Activated CD4-positive, alpha-beta T cell treated with anti-CD3 and anti-CD28 coated beads, Interleukin-2, Interleukin-4, amounts not matched to agents 100 ng/mL and 50 ng/mL, durations not matched to agents 16 hours and 8 hours (primary cell): ENCODE measurements around the gene PTPDC1.
"Not testable (repeated sequence)": the region's sequence is repeated elsewhere in the genome, so short reads cannot be mapped to it uniquely, and the experiment has no call there.

ENCODE experiments used
- DNase-seq: peaks from one replicate; pipeline ENCODE4 v3.0.0-alpha.2; 2020; ENCODE audit warnings: low spot score

The PTPDC1 gene

GRCh38 chr9:94086486-94087345 lies 2.5 kb downstream of the PTPDC1 start:
- no peak for DNase-seq

DNA sequence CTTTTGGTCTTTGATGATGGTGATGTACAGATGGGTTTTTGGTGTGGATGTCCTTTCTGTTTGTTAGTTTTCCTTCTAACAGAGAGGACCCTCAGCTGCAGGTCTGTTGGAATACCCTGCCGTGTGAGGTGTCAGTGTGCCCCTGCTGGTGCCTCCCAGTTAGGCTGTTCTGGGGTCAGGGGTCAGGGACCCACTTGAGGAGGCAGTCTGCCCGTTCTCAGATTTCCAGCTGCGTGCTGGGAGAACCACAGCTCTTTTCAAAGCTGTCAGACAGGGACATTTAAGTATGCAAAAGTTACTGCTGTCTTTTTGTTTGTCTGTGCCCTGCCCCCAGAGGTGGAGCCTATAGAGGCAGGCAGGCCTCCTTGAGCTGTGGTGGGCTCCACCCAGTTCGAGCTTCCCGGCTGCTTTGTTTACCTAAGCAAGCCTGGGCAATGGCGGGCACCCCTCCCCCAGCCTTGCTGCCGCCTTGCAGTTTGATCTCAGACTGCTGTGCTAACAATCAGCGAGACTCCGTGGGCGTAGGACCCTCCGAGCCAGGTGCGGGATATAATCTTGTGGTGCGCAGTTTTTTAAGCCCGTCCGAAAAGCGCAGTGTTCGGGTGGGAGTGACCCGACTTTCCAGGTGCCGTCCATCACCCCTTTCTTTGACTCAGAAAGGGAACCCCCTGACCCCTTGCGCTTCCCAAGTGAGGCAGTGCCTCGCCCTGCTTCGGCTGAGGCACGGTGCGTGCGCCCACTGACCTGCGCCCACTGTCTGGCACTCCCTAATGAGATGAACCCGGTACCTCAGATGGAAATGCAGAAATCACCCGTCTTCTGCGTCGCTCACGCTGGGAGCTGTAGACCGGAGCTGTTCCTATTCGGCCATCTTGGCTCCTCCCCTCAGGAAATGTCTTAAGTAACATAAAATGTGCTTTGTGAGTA lies 10.2 kb downstream of the PTPDC1 start:
- not testable (repeated sequence) for DNase-seq

DNA sequence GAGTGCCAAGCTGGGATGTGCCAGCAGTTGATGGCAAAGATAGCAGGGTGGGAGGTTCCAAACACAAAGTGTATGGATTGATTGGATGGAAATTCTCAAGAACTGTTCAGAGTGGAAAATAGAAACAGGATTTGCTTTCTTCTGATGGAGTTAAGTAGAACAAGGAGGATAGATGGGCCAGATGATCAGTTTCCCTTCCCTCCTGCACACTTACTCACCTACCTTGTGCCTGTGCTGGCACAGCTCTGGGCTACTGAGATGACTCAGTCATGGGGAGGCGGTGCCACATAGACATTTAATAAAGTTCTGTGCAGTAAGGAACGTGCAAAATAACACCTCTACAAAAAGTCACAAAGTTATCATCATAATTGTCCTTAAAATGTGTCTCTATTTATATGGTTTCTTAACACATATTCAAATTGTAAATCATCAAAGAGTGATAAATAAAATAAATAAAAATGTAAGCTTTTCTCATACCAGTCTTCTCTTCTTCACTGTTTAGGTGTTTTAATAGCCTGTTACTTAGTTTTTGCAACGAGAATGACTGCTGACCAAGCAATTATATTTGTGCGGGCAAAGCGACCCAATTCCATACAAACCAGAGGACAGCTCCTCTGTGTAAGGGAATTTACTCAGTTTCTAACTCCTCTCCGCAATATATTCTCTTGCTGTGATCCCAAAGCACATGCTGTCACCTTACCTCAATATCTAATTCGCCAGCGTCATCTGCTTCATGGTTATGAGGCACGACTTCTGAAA lies 12.7 kb downstream of the PTPDC1 start:
- peak; percentile 22 for DNase-seq

DNA sequence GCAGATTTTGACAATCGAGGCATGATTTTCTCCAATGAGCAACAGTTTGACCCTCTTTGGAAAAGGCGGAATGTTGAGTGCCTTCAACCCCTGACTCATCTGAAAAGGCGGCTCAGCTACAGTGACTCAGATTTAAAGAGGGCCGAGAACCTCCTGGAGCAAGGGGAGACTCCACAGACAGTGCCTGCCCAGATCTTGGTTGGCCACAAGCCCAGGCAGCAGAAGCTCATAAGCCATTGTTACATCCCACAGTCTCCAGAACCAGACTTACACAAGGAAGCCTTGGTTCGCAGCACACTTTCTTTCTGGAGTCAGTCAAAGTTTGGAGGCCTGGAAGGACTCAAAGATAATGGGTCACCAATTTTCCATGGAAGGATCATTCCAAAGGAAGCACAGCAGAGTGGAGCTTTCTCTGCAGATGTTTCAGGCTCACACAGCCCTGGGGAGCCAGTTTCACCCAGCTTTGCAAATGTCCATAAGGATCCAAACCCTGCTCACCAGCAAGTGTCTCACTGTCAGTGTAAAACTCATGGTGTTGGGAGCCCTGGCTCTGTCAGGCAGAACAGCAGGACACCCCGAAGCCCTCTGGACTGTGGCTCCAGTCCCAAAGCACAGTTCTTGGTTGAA lies 13.6 kb downstream of the PTPDC1 start:
- DNase-seq: no peak

- DNase-seq: no peak
Observed at GRCh38 chr9:94100152-94100879, 16.1 kb downstream of the PTPDC1 start.

DNA sequence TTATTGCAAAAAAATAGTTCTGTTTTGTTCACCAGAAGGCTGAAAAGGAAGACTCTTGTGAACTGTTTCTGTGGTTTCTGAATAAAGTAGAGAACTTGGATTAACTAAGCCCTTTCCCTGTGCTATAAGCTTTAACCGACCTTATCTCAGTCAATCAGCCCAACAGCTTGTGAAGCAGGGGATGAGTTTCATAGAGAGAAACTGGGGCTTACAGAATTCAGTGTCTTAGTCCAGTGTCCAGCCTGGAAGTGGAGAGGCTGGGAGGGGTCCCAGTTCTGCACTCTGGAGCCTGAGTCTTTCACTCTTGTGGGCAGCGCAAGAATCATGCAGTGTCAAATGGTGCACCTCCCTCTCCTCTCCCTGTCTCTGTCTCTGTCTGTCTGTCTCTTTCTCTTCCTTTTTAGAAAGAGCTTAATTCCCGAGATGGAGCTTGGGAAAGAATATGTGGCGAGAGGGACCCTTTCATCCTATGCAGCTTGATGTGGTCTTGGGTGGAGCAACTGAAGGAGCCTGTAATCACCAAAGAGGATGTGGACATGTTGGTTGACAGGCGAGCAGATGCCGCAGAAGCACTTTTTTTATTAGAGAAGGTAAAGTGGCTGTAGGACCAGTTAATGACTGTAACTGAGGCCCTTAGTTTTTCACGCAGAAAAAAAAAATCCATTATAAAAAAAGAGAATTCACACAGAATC lies 17.0 kb downstream of the PTPDC1 start:
- no peak for DNase-seq

DNA sequence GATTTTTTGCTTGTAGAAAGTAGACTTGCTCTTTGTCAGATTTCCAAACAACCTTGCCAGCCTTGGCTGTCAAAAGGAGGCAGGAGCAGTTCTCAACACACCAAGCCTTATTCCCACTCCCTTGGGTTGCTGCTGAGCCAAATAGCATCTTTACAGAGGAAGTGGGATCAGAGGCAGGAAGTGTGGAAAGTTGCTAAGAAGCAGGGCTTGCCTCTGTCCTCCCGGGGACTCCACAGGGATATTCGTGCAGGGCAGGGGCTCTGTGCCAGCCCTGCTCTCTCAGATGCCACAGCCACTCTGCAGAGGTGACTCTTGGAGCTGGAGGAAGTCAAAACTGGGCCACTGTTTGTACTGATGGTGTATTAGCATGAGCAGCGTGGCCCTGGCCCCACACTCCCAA lies 24.3 kb downstream of the PTPDC1 start:
- no peak for DNase-seq

- no peak for DNase-seq
Observed at GRCh38 chr9:94110821-94111252, 26.6 kb downstream of the PTPDC1 start.

GRCh38 chr9:94111446-94111845 lies 27.2 kb downstream of the PTPDC1 start:
- DNase-seq: no peak

- DNase-seq: no peak
Observed at GRCh38 chr9:94112716-94113465, 28.6 kb downstream of the PTPDC1 start.

DNA sequence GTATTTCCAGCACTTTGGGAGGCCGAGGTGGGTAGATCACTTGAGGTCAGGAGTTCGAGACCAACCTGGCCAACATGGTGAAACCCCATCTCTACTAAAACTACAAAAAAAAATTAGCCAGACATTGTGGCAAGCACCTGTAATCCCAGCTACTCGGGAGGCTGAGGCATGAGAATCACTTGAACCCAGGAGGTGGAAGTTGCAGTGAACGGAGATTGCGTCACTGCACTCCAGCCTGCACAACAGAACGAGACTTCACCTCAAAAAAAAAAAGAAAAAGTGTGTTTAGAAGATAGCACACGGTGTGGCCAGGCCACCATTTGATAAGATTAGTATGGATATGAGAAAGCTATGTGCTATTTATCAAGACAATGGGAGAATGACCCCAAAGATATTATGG lies 35.8 kb downstream of the PTPDC1 start:
- DNase-seq: not testable (repeated sequence)

GRCh38 chr9:94120854-94121376 lies 36.7 kb downstream of the PTPDC1 start:
- no peak for DNase-seq

DNA sequence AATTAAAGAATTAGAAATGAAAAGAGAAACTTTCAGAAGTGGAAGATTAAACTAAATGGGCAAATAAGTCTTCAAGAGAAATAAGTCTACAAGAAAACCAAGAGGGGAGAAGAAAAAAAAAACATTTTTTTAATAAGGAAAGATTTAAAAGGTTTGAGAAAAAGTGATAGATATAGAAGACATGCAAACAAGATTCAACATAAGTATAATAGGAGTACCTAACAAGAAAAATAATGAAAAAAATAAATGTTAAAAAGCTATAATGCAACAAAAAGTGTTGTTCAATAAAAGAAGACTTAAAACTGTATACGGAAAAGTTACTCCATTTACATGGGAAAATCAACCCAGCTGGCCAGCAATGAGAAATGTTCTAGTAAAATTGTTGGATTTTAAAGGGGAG lies 42.6 kb downstream of the PTPDC1 start:
- DNase-seq: no peak

- DNase-seq: no peak
Observed at GRCh38 chr9:94127806-94128205, 43.5 kb downstream of the PTPDC1 start.

- DNase-seq: no peak
Observed at GRCh38 chr9:94128580-94128979, 44.3 kb downstream of the PTPDC1 start.

DNA sequence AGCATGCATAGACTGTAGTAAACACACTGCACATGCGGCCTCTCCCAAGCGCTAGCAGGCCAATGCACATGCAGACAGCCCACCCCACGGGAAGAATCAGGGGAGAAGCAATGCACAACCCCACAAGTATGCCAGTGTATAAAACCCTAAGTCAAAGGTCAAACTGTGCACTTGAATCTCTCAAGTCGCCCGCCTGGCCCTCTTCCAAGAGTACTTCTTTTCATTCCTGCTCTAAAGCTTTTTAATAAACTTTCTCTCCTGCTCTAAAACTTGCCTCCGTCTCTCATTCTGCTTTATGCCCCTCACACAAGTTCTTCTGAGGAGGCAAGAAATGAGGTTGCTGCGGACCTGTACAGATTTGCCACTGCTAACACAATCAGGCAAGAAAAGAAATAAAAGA lies 50.4 kb downstream of the PTPDC1 start:
- DNase-seq: no peak

GRCh38 chr9:94135222-94135621 lies 51.0 kb downstream of the PTPDC1 start:
- no peak for DNase-seq

- DNase-seq: no peak
Observed at GRCh38 chr9:94139672-94140417, 55.6 kb downstream of the PTPDC1 start.

DNA sequence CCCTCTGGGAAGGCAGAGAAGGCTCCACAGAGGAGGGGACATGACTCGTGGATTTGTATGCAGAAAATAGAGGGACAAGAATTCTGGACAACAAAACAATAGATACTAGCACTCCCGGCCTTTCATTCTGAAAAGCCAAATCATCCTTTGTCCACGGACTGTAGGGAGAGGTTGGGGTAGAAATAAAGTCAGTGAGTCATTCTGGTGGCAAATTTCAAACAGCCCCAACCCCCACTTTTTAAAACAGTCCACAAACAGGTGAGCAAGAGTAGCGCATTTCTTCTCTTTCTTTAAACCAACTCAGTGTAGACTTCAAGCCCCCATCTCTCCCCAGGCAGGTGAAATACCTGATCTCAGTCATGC lies 56.1 kb downstream of the PTPDC1 start:
- DNase-seq: no peak
